ENCODE measurements around the gene ZCCHC24. TPM values are rescaled to one million over a fixed set of nuclear protein-coding genes. Genes with fewer than 3 reads are reported as not detected.

ZCCHC24 gene
- total and polyA plus RNA-seq, 2 of the 8 experiments (the other 6 are each of a cell fraction or from before 2014, with no cell fraction given) = 3.9 to 6.9 TPM

- CTCF ChIA-PET (ENCODE audit: partially characterized antibody) = interaction anchor here (0.7 to 1.0 kb wide), 2 partner anchors 55 to 127 kb away, joined by 4 read pairs; no protein-coding TSS in a partner anchor
- no peak for FAIRE-seq
- TF ChIP-seq SRF (IDR thresholded peaks at IDR 0.05; ENCODE audit: low read depth, low read length) (no peak), E2F6 (IDR thresholded peaks at IDR 0.05) (no peak), JUN (IDR thresholded peaks at IDR 0.05; ENCODE audit: low read depth, low read length) (no peak), HDAC2 (IDR thresholded peaks at IDR 0.05; ENCODE audit: borderline replicate concordance in 1 of 2, low read depth in 2 of 2, low read length in 2 of 2) (no peak), MAX (IDR thresholded peaks at IDR 0.05) (no peak), NRF1 (IDR thresholded peaks at IDR 0.05; ENCODE audit: low read depth, low read length) (no peak), TBP (IDR thresholded peaks at IDR 0.05; ENCODE audit: low read depth, low read length) (no peak), POU5F1 (IDR thresholded peaks at IDR 0.05; ENCODE audit: low read depth, low read length) (no peak), RBBP5 (IDR thresholded peaks at IDR 0.05; ENCODE audit: borderline replicate concordance, low read depth, low read length) (no peak), SAP30 (IDR thresholded peaks at IDR 0.05; ENCODE audit: insufficient read depth, insufficient replicate concordance, low read length) (no peak)
Observed at GRCh38 chr10:79340646-79341244, 104.7 kb downstream of the ZCCHC24 start.

More at GRCh38 chr10:79340646-79341244, 104.7 kb downstream of the ZCCHC24 start:
- no peak overlapping the region for H2AK5ac ChIP-seq (ENCODE audit: low read depth, low read length)
- no peak overlapping the region for H2BK5ac ChIP-seq (ENCODE audit: low read depth, low read length)
- no peak for DNase-seq (ENCODE audit: low read depth in 1 of 2, low spot score in 2 of 2)
- H3K4me3 ChIP-seq (ENCODE audit: extremely low read depth in 1 of 4, insufficient read depth in 2 of 4, low read depth in 3 of 4, low read length in 4 of 4) = no peak overlapping the region
- H2BK20ac ChIP-seq (ENCODE audit: low read length) = no peak overlapping the region
- no peak overlapping the region for H3K4ac ChIP-seq (replicated peaks; ENCODE audit: insufficient read length, low read depth, low read length)
- no peaks in the 10 kb centered on the region for H4K20me1 ChIP-seq (replicated peaks in 1 of 2; ENCODE audit: control insufficient read depth in 1 of 2, insufficient read depth in 2 of 2, low read length in 2 of 2)
- H2BK12ac ChIP-seq (ENCODE audit: low read depth, low read length) = no peak overlapping the region
- H3K9me3 ChIP-seq (ENCODE audit: insufficient read depth in 2 of 2, low read depth in 1 of 2, low read length in 1 of 2) = no peaks in the 10 kb centered on the region
- H3K14ac ChIP-seq (ENCODE audit: insufficient read length) = no peak overlapping the region
- no peaks in the 10 kb centered on the region for H3K79me2 ChIP-seq (ENCODE audit: control insufficient read depth in 1 of 2, insufficient read depth in 2 of 2, low read length in 2 of 2)
- peaks cover 0 to 12% (median 0%) of the 10 kb centered on the region in 4 experiments; a peak in 3 of 7 replicates for H3K4me1 ChIP-seq (replicated peaks in 1 of 4; ENCODE audit: control insufficient read depth in 3 of 4, insufficient read depth in 4 of 4, low read length in 3 of 4)
- no peak overlapping the region; the same call in 1 of the 2 replicates for H4K8ac ChIP-seq (ENCODE audit: extremely low read depth, insufficient read depth, low read length)
- H4K5ac ChIP-seq (ENCODE audit: insufficient read length, low read depth, low read length) = no peak overlapping the region
- H3K23ac ChIP-seq (ENCODE audit: insufficient read length) = no peak overlapping the region
- no peaks in the 10 kb centered on the region for H3K36me3 ChIP-seq (ENCODE audit: control insufficient read depth in 2 of 4, insufficient read depth in 4 of 4, low read length in 3 of 4)
- no peak overlapping the region for H3K9ac ChIP-seq (replicated peaks in 1 of 4; ENCODE audit: extremely low read depth in 1 of 4, low read depth in 3 of 4, low read length in 3 of 4)
- no peak overlapping the region for H3K56ac ChIP-seq (replicated peaks; ENCODE audit: insufficient read length, low read depth, low read length)
- H2BK15ac ChIP-seq (ENCODE audit: low read length) = no peak overlapping the region
- POLR2A ChIA-PET (ENCODE audit: partially characterized antibody) = no interaction called here
- no peaks in the 10 kb centered on the region for H3K27me3 ChIP-seq (replicated peaks in 1 of 4; ENCODE audit: control insufficient read depth in 3 of 4, extremely low read depth in 1 of 4, insufficient read depth in 3 of 4, low read length in 3 of 4)
- no peak overlapping the region for H3K27ac ChIP-seq (ENCODE audit: low read depth, low read length)
- 90% methylated on average over 5 of the region's 5 CpGs; no CpG with 5 or more reads in 1 of the 2 experiments for WGBS, 2 experiments (ENCODE audit: extremely low coverage in 1 of 2, insufficient coverage in 1 of 2, insufficient read length in 1 of 2, insufficient replicate concordance in 2 of 2, low coverage in 1 of 2, low lambda C conversion rate in 2 of 2, missing lambda C conversion rate in 1 of 2)
- H3K23me2 ChIP-seq (ENCODE audit: low read depth, low read length) = no peaks in the 10 kb centered on the region
- H2AFZ ChIP-seq (ENCODE audit: low read length) = no peak overlapping the region
- H3K18ac ChIP-seq (ENCODE audit: extremely low read depth, low read length) = no peak overlapping the region
- no peak overlapping the region for H3K4me2 ChIP-seq (ENCODE audit: insufficient read depth in 1 of 2, low read depth in 2 of 2, low read length in 2 of 2)
- no peak overlapping the region for H2BK120ac ChIP-seq (replicated peaks; ENCODE audit: low read depth, low read length)
- no peaks in the 10 kb centered on the region for H3K79me1 ChIP-seq (ENCODE audit: low read depth, low read length)
- H4K91ac ChIP-seq (replicated peaks; ENCODE audit: insufficient read length, low read length) = no peak overlapping the region
